Esophagus muscularis mucosa (tissue), 4 donors: ENCODE results near the gene SRGAP3.

Experiments used
- EP300 ChIP-seq: sonication (generic); formaldehyde crosslinking; IDR thresholded peaks from one replicate; pipeline ENCODE4 v1.6.1; 2017; ENCODE audit warnings: antibody characterized with exemption
- POLR2A ChIP-seq: fragments of 450-650 bp; IDR thresholded peaks from one replicate; pipeline ENCODE4 v1.6.1; 2017; ENCODE audit warnings: antibody characterized with exemption, moderate library complexity, mild to moderate bottlenecking, low read depth
- POLR2AphosphoS5 ChIP-seq, 2 donors: sonication (generic); formaldehyde crosslinking; IDR thresholded peaks; one replicate each; pipeline ENCODE4 v1.6.1; 2017; ENCODE audit warnings: antibody characterized with exemption in 2 of 2
- TF ChIP-seq, protein P1 (sequence below), 3 experiments: fragments of 200-600 bp in 2 of 3; fragments of 450-650 bp in 1 of 3; sonication (generic) in 2 of 3; IDR thresholded peaks; one replicate each; pipeline ENCODE4 v1.5.1; 2017 to 2019; ENCODE audit warnings: antibody characterized with exemption in 3 of 3, mild to moderate bottlenecking in 2 of 3, moderate library complexity in 1 of 3

DNA sequence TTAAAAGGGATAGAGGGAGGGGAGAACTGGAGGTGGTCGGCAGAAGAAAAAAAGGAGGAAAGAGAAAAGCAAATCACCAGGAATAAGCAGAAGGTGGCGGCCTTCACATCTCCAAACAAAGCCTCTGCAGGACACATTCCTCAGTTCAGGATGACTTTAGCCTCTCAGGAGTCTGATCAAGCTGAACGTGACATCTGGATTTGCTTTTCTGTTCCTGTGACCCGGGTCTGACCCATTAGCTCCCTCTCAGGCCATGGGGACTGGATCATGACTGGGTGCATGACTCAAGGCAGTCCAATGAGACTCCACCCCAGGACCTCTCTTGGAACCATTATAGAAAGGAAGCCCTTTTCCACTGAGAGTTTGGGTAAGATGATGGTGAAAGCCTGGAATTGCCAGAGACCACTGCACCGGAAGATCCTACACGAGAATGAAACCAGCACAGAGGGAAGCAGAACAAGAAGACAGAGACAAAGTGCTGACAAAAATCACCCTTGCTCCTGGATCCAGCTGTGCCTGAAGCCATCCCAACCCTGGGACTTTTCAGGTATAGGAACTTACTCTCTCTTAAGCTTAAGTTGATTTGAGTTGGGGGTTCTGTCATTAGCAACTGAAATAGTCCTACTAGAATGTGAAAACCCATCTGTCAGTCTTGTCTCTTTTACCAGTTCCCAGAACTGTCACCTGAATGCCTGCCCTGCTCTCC lies 240.7 kb downstream of the SRGAP3 start:
- TF ChIP-seq POLR2A = no peak
- TF ChIP-seq, protein P1, sequence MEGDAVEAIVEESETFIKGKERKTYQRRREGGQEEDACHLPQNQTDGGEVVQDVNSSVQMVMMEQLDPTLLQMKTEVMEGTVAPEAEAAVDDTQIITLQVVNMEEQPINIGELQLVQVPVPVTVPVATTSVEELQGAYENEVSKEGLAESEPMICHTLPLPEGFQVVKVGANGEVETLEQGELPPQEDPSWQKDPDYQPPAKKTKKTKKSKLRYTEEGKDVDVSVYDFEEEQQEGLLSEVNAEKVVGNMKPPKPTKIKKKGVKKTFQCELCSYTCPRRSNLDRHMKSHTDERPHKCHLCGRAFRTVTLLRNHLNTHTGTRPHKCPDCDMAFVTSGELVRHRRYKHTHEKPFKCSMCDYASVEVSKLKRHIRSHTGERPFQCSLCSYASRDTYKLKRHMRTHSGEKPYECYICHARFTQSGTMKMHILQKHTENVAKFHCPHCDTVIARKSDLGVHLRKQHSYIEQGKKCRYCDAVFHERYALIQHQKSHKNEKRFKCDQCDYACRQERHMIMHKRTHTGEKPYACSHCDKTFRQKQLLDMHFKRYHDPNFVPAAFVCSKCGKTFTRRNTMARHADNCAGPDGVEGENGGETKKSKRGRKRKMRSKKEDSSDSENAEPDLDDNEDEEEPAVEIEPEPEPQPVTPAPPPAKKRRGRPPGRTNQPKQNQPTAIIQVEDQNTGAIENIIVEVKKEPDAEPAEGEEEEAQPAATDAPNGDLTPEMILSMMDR (IDR thresholded peaks at IDR 0.05) = no peak
- no peak for TF ChIP-seq POLR2AphosphoS5 (IDR thresholded peaks at IDR 0.05)
- no peak for TF ChIP-seq EP300
